ENCODE results near the gene SERPINB1.
"Not testable (repeated sequence)": the region's sequence is repeated elsewhere in the genome, so short reads cannot be mapped to it uniquely, and the experiment has no call there.

The SERPINB1 gene

DNA sequence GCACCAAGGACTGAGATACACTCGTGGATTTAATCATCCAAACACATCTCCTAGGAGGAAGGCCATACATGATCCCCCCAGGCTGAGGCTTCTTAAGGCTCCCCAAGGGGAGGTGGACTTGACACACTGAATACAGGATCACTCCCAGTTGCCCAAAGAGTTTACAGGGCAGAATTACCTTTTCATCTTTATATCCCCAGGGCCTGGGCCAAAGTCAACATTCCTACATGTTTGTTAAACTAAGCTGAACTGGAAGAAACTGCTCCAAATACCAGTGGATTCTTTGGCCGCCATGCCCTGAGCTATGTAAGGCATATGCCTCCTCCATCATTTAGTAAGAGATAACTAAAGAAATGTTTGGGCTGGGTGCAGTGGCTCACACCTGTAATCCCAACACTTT, 22.2 kb upstream of the SERPINB1 start:
- Histone ChIP-seq H3K9me3 (no peaks in the 10 kb centered on the region), H3K4me3 (no peak overlapping the region), H3K27me3 (no peaks in the 10 kb centered on the region), H3K4me1 (no peaks in the 10 kb centered on the region), H3K27ac (no peak overlapping the region), H3K36me3 (no peaks in the 10 kb centered on the region)
- DNase-seq: no peak
- intact Hi-C loops (cut with DNase I; ENCODE audit: low total_unique reads): no loop called here
- no peak for TF ChIP-seq CTCF (IDR thresholded peaks at IDR 0.05)

DNA sequence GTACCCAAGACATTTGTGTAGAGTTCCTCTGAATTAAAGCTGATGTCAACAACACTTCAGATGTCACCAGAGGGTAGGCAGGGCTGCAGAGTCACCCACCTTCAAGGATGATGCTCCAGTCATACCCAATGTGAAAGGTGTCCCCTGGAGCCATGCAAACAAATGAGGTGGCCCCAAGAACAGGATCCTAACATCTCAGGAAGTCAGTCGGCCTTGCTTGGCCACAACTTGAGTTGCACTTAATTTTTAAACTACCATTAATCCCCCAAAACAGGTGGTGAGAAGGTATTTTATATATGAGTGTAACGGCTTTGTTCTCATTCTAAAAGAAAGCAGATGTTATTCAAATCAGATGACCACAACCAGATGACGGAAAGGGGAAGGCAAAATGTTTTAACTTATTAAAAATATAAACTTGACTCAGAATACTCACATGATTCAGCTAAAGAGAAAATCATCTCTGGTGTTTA, 21.1 kb upstream of the SERPINB1 start:
- DNase-seq: no peak
- intact Hi-C loops (cut with DNase I; ENCODE audit: low total_unique reads): no loop called here
- no peaks in the 10 kb centered on the region for H3K36me3 ChIP-seq
- H3K9me3 ChIP-seq: no peaks in the 10 kb centered on the region
- no peaks in the 10 kb centered on the region for H3K27me3 ChIP-seq
- no peak overlapping the region for H3K27ac ChIP-seq
- H3K4me1 ChIP-seq: peaks cover 0 to 4% (median 0%) of the 10 kb centered on the region in 4 donors
- TF ChIP-seq CTCF (IDR thresholded peaks at IDR 0.05): no peak
- no peak overlapping the region for H3K4me3 ChIP-seq

- no peak for DNase-seq
- Histone ChIP-seq H3K9me3 (no peaks in the 10 kb centered on the region), H3K4me1 (peaks cover 0 to 9% (median 0%) of the 10 kb centered on the region in 4 donors), H3K4me3 (no peak overlapping the region), H3K27me3 (no peaks in the 10 kb centered on the region), H3K36me3 (no peaks in the 10 kb centered on the region), H3K27ac (no peak overlapping the region)
- intact Hi-C loops (cut with DNase I; ENCODE audit: low total_unique reads): no loop called here
- no peak for TF ChIP-seq CTCF (IDR thresholded peaks at IDR 0.05)
Observed at GRCh38 chr6:2861822-2862164, 20.1 kb upstream of the SERPINB1 start.

- peaks cover 0 to 9% (median 0%) of the 10 kb centered on the region in 4 donors for H3K4me1 ChIP-seq
- H3K36me3 ChIP-seq: no peaks in the 10 kb centered on the region
- H3K9me3 ChIP-seq: no peaks in the 10 kb centered on the region
- no peak for DNase-seq
- no peak for TF ChIP-seq CTCF (IDR thresholded peaks at IDR 0.05)
- no peaks in the 10 kb centered on the region for H3K27me3 ChIP-seq
- no peak overlapping the region for H3K27ac ChIP-seq
- intact Hi-C loops (cut with DNase I; ENCODE audit: low total_unique reads): no loop called here
- H3K4me3 ChIP-seq: no peak overlapping the region
Observed at GRCh38 chr6:2861060-2861821, 19.6 kb upstream of the SERPINB1 start.

DNA sequence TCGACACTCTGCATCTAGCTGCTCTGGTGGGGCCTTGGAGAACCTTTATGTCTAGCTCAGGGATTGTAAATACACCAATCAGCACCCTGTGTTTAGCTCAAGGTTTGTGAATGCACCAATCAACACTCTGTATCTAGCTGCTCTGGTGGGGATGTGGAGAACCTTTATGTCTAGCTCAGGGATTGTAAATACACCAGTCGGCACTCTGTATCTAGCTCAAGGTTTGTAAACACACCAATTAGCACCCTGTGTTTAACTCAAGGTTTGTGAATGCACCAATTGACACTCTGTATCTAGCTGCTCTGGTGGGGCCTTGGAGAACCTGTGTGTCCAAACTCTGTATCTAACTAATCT, 19.0 kb upstream of the SERPINB1 start:
- H3K4me3 ChIP-seq; H3K27ac ChIP-seq; H3K36me3 ChIP-seq; H3K4me1 ChIP-seq; intact Hi-C loops (cut with DNase I; ENCODE audit: low total_unique reads); H3K27me3 ChIP-seq; H3K9me3 ChIP-seq; DNase-seq: not testable (repeated sequence)

DNA sequence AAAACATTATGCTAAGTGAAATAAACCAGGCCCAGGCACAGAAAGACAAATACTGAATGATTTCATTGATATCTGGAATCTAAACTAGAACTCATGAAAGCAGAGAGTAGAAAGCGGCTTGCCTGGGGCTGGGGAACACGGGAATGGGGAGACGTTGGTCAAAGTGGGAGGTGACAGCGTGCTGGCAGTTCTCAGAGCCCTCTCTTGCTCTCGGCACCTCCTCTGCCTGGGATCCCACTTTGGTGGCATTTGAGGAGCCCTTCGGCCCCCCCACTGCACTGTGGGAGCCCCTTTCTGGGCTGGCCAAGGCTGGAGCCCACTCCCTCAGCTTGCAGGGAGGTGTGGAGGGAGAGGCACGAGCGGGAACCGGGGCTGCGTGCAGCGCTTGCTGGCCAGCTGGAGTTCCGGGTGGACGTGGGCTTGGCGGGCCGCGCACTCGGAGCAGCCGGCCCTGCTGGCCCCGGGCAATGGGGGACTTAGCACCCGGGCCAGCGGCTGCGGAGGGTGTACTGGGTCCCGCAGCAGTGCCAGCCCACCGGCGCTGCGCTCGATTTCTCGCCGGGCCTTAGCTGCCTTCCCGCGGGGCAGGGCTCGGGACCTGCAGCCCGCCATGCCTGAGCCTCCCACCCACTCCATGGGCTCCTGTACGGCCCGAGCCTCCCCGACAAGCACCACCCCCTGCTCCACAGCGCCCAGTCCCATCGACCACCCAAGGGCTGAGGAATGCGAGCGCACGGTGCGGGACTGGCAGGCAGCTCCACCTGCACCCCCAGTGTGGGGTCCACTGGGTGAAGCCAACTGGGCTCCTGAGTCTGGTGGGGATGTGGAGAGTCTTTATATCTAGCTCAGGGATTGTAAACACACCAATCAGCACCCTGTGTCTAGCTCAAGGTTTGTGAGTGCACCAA, 18.4 kb upstream of the SERPINB1 start:
- H3K36me3 ChIP-seq; H3K4me3 ChIP-seq; H3K27ac ChIP-seq; DNase-seq; intact Hi-C loops (cut with DNase I; ENCODE audit: low total_unique reads); H3K4me1 ChIP-seq; H3K9me3 ChIP-seq; H3K27me3 ChIP-seq: not testable (repeated sequence)
